IMR-90 (cell line): ENCODE results near the gene PTPMT1. TPM values are rescaled to one million over a fixed set of nuclear protein-coding genes. Genes with fewer than 3 reads are reported as not detected.

Experiments
- ATAC-seq: fragments of 200-7000 bp; cut with Tn5 transposase; 2 replicates; pipeline ENCODE4 v1.9.1; 2020; ENCODE audit warnings: low read depth, mild to moderate bottlenecking, moderate library complexity
- BruUV-seq: library from RNA; stranded (reverse); fragments of 400-500 nt; replicated peaks from 2 replicates; lab custom pipeline; 2021; lab: Mats Ljungman, UMichigan
- CTCF ChIA-PET: fragments of 300-600 bp; formaldehyde crosslinking; extraction: SDS; loops from one replicate; lab custom pipeline; 2021; ENCODE audit warnings: antibody characterized with exemption; lab: Yijun Ruan, JAX
- POLR2A ChIA-PET: fragments of 300-600 bp; sonication (Branson Sonifier 250); formaldehyde crosslinking; loops from one replicate; lab custom pipeline; 2022; ENCODE audit warnings: antibody characterized with exemption; ENCODE audit not compliant: unreplicated experiment; lab: Charles Lee
- DNase-seq: peaks from one replicate; pipeline ENCODE4 v3.0.0; 2013
- H2AFZ ChIP-seq: replicated peaks from 2 replicates; pipeline ENCODE3; 2013; ENCODE audit warnings: low read length, mild to moderate bottlenecking; ENCODE audit not compliant: poor library complexity
- H2AK5ac ChIP-seq: 2 replicates; pipeline ENCODE4 v1.6.1; 2013; ENCODE audit warnings: low read depth, low read length, inconsistent platforms
- H2AK9ac ChIP-seq: replicated peaks from 2 replicates; pipeline ENCODE3; 2013; ENCODE audit warnings: mild to moderate bottlenecking, low read depth, low read length, moderate library complexity; ENCODE audit not compliant: poor library complexity
- H2BK120ac ChIP-seq: 2 replicates; pipeline ENCODE4 v1.6.1; 2013; ENCODE audit warnings: low read depth, low read length, inconsistent platforms
- H2BK15ac ChIP-seq: 3 replicates; pipeline ENCODE4 v1.6.1; 2013; ENCODE audit warnings: low read depth, low read length, inconsistent platforms
- H2BK20ac ChIP-seq: 2 replicates; pipeline ENCODE4 v1.6.1; 2013; ENCODE audit warnings: low read depth, mild to moderate bottlenecking, inconsistent platforms, low read length, moderate library complexity
- H2BK5ac ChIP-seq: 2 replicates; pipeline ENCODE4 v1.6.1; 2013; ENCODE audit warnings: mild to moderate bottlenecking, low read depth, low read length, inconsistent platforms; ENCODE audit not compliant: poor library complexity, severe bottlenecking
- H3K14ac ChIP-seq: replicated peaks from 2 replicates; pipeline ENCODE4 v1.6.1; 2013; ENCODE audit warnings: low read depth, low read length, inconsistent platforms
- H3K18ac ChIP-seq: 2 replicates; pipeline ENCODE4 v1.6.1; 2013; ENCODE audit warnings: low read depth, low read length, control low read depth
- H3K23ac ChIP-seq: 2 replicates; pipeline ENCODE4 v1.6.1; 2013; ENCODE audit warnings: low read depth, low read length, inconsistent platforms
- H3K27ac ChIP-seq: 2 replicates; pipeline ENCODE4 v1.5.1; 2013; ENCODE audit warnings: mild to moderate bottlenecking, control low read depth, low read length; ENCODE audit not compliant: insufficient read depth
- H3K27me3 ChIP-seq: 2 replicates; pipeline ENCODE4 v1.6.1; 2013; ENCODE audit warnings: low read length; ENCODE audit not compliant: control insufficient read depth, insufficient read depth
- H3K36me3 ChIP-seq: 2 replicates; pipeline ENCODE4 v1.6.1; 2013; ENCODE audit warnings: low read length, mixed read lengths; ENCODE audit not compliant: control insufficient read depth, insufficient read depth
- H3K4ac ChIP-seq: 2 replicates; pipeline ENCODE4 v1.6.1; 2013; ENCODE audit warnings: low read depth, low read length, inconsistent platforms
- H3K4me1 ChIP-seq: 2 replicates; pipeline ENCODE4 v1.6.1; 2013; ENCODE audit warnings: low read length, mixed read lengths; ENCODE audit not compliant: control insufficient read depth, insufficient read depth
- H3K4me2 ChIP-seq: 2 replicates; pipeline ENCODE4 v1.6.1; 2013; ENCODE audit warnings: low read depth, mild to moderate bottlenecking, control low read depth, low read length, moderate library complexity
- H3K4me3 ChIP-seq: 2 replicates; pipeline ENCODE4 v1.5.1; 2013; ENCODE audit warnings: low read depth, mild to moderate bottlenecking, control low read depth, low read length, moderate library complexity; ENCODE audit not compliant: insufficient read depth
- H3K56ac ChIP-seq: 2 replicates; pipeline ENCODE4 v1.6.1; 2013; ENCODE audit warnings: low read length, inconsistent platforms; ENCODE audit not compliant: insufficient read depth; ENCODE audit errors: extremely low read depth
- H3K79me1 ChIP-seq, 2 experiments: 2 replicates each; pipeline ENCODE4 v1.6.1; 2013; ENCODE audit warnings: low read length in 2 of 2, inconsistent platforms in 1 of 2, low read depth in 1 of 2
- H3K9ac ChIP-seq: 2 replicates; pipeline ENCODE4 v1.6.1; 2013; ENCODE audit warnings: low read depth, low read length, control low read depth
- H3K9me1 ChIP-seq: 2 replicates; pipeline ENCODE4 v1.6.1; 2013; ENCODE audit warnings: low read length, inconsistent platforms; ENCODE audit not compliant: insufficient read depth
- H3K9me3 ChIP-seq: 2 replicates; pipeline ENCODE4 v1.6.1; 2013; ENCODE audit warnings: low read length; ENCODE audit not compliant: control insufficient read depth, insufficient read depth
- H4K20me1 ChIP-seq: 2 replicates; pipeline ENCODE4 v1.6.1; 2013; ENCODE audit warnings: low read length, inconsistent platforms; ENCODE audit not compliant: insufficient read depth
- H4K5ac ChIP-seq: 2 replicates; pipeline ENCODE4 v1.6.1; 2013; ENCODE audit warnings: mild to moderate bottlenecking, low read depth, low read length, control low read depth
- H4K8ac ChIP-seq, 2 experiments: 2 replicates each; pipeline ENCODE4 v1.6.1; 2013; ENCODE audit warnings: low read depth in 2 of 2, low read length in 2 of 2, control low read depth in 1 of 2, inconsistent platforms in 1 of 2
- H4K91ac ChIP-seq: 2 replicates; pipeline ENCODE4 v1.6.1; 2013; ENCODE audit warnings: low read depth, low read length, inconsistent platforms; ENCODE audit not compliant: insufficient read depth
- BHLHE40 ChIP-seq: fragments of 150-350 bp; IDR thresholded peaks from 2 replicates; pipeline ENCODE4 v1.6.1; 2016; ENCODE audit warnings: mild to moderate bottlenecking, low read depth, low read length
- CEBPB ChIP-seq: IDR thresholded peaks from 2 replicates; pipeline ENCODE4 v1.6.1; 2012; ENCODE audit warnings: low read depth, low read length, improper control_type of control experiment
- CHD1 ChIP-seq: IDR thresholded peaks from 2 replicates; pipeline ENCODE4 v1.6.1; 2012; ENCODE audit warnings: low read depth, low read length, improper control_type of control experiment
- FOS ChIP-seq: fragments of 150-350 bp; IDR thresholded peaks from 2 replicates; pipeline ENCODE4 v1.6.1; 2016; ENCODE audit warnings: low read depth, low read length
- MAFK ChIP-seq: IDR thresholded peaks from 2 replicates; pipeline ENCODE4 v1.6.1; 2012; ENCODE audit warnings: low read depth, low read length, improper control_type of control experiment
- MAZ ChIP-seq: IDR thresholded peaks from 2 replicates; pipeline ENCODE4 v1.6.1; 2012; ENCODE audit warnings: low read depth, mild to moderate bottlenecking, low read length, improper control_type of control experiment, moderate library complexity, borderline replicate concordance
- MXI1 ChIP-seq: IDR thresholded peaks from 2 replicates; pipeline ENCODE4 v1.6.1; 2012; ENCODE audit warnings: low read depth, mild to moderate bottlenecking, low read length, moderate library complexity, borderline replicate concordance
- NFE2L2 ChIP-seq: fragments of 150-350 bp; IDR thresholded peaks from 2 replicates; pipeline ENCODE4 v1.6.1; 2016; ENCODE audit warnings: low read depth, mild to moderate bottlenecking, low read length
- POLR2A ChIP-seq: IDR thresholded peaks from 2 replicates; pipeline ENCODE4 v1.6.1; 2012; ENCODE audit warnings: mild to moderate bottlenecking, low read depth, low read length
- RAD21 ChIP-seq: IDR thresholded peaks from 2 replicates; pipeline ENCODE4 v1.6.1; 2012; ENCODE audit warnings: low read length, improper control_type of control experiment
- RCOR1 ChIP-seq: IDR thresholded peaks from 2 replicates; pipeline ENCODE4 v1.6.1; 2012; ENCODE audit warnings: mild to moderate bottlenecking, low read length, improper control_type of control experiment; ENCODE audit not compliant: insufficient replicate concordance
- dilution Hi-C: fragments of 300-500 bp; cut with HindIII; formaldehyde crosslinking; loops from one replicate; pipeline ENCODE4 v1.14.3; 2018; ENCODE audit warnings: low sequenced_read_pairs; ENCODE audit not compliant: unreplicated experiment
- in situ Hi-C: fragments of 300-500 bp; cut with MboI; formaldehyde crosslinking; loops from 3 replicates; pipeline ENCODE4 v1.14.3; 2019; ENCODE audit warnings: low sequenced_read_pairs, inconsistent platforms, mixed read lengths
- intact Hi-C: fragments of 100-400 bp; cut with micrococcal nuclease; formaldehyde crosslinking; loops from 2 replicates; pipeline ENCODE4 v1.10.0; 2022
- polyA plus RNA-seq, 3 experiments: library from polyadenylated mRNA; depleted of rRNA; stranded (reverse); fragments of >200 nt; gene quantifications; 2 replicates each; pipeline ENCODE4 v1.2.3, GENCODE V29; 2012; ENCODE audit warnings: low replicate concordance in 1 of 3
- total RNA-seq: library from RNA; depleted of rRNA; stranded (reverse); fragments of >200 nt; gene quantifications from 2 replicates; pipeline ENCODE4 v1.2.3, GENCODE V29; 2012
- TF ChIP-seq, protein P1 (sequence below): conservative IDR thresholded peaks from 2 replicates; pipeline ENCODE4 v1.5.1; 2012; ENCODE audit warnings: mild to moderate bottlenecking, low read depth, low read length, improper control_type of control experiment
- TF ChIP-seq, protein P2 (sequence below): fragments of 150-350 bp; IDR thresholded peaks from 2 replicates; pipeline ENCODE4 v1.6.1; 2017; ENCODE audit warnings: mild to moderate bottlenecking, antibody characterized with exemption, low read length, low read depth

Gene PTPMT1
- total and polyA plus RNA-seq, 2 of the 4 experiments (the other 2 are of a cell fraction): 51.6 to 55.0 TPM

DNA sequence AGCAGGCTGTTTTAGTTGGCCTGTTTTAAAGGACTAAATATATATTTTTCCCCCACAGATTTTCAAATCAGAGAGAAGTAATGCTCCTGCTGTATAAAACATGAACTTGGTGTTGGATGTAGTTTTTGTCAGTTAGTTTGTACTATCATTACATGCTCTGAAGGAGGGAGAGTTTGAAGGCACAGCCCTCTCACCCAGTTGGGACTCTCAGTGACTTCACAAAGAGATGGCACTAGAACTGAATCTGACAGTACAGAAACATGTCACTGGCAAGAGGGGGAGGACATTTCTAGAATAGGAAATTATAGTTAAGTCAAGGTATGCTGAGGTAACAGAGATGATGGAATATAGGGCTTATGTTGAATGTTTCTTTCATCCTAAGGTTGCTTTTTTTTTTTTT, 49.9 kb downstream of the PTPMT1 start:
- Histone ChIP-seq H3K36me3 (peaks cover 6% of the 10 kb centered on the region), H3K4me3 (no peak overlapping the region), H3K9me1 (no peaks in the 10 kb centered on the region), H2BK15ac (no peak overlapping the region), H4K20me1 (peaks cover 9% of the 10 kb centered on the region), H4K91ac (no peak overlapping the region), H3K14ac (no peak overlapping the region), H3K79me1 (peaks cover 0 to 6% of the 10 kb centered on the region in 2 experiments; a peak in 1 of 4 replicates), H3K4ac (no peak overlapping the region), H2BK20ac (no peak overlapping the region), H2AK5ac (no peak overlapping the region), H3K27ac (no peak overlapping the region), H4K5ac (no peak overlapping the region), H3K4me2 (no peak overlapping the region), H3K9me3 (no peaks in the 10 kb centered on the region), H2AK9ac (no peak overlapping the region), H3K9ac (no peak overlapping the region), H2BK120ac (no peak overlapping the region), H3K27me3 (no peaks in the 10 kb centered on the region), H3K56ac (no peak overlapping the region), H3K23ac (no peak overlapping the region), H2AFZ (no peak overlapping the region), H3K18ac (no peak overlapping the region), H3K4me1 (peaks cover 4% of the 10 kb centered on the region), H4K8ac (no peak overlapping the region), H2BK5ac (no peak overlapping the region)
- ATAC-seq (no peak), DNase-seq (no peak)
- ChIA-PET CTCF (no interaction called here), POLR2A (no interaction called here)
- intact Hi-C loops: loop anchor here (5.0 kb wide), 1 partner anchor 208 kb away; the partner anchor contains the start of gene SLC39A13
- in situ Hi-C loops: loop anchor here (10.0 kb wide), 1 partner anchor 130 kb away; no protein-coding TSS in a partner anchor
- dilution Hi-C loops: no loop called here
- TF ChIP-seq BHLHE40 (no peak), MAFK (no peak), MAZ (no peak), MXI1 (no peak), CEBPB (no peak), RCOR1 (no peak), POLR2A (no peak), CHD1 (no peak), FOS (no peak), RAD21 (no peak), NFE2L2 (no peak)
- TF ChIP-seq, protein P1, sequence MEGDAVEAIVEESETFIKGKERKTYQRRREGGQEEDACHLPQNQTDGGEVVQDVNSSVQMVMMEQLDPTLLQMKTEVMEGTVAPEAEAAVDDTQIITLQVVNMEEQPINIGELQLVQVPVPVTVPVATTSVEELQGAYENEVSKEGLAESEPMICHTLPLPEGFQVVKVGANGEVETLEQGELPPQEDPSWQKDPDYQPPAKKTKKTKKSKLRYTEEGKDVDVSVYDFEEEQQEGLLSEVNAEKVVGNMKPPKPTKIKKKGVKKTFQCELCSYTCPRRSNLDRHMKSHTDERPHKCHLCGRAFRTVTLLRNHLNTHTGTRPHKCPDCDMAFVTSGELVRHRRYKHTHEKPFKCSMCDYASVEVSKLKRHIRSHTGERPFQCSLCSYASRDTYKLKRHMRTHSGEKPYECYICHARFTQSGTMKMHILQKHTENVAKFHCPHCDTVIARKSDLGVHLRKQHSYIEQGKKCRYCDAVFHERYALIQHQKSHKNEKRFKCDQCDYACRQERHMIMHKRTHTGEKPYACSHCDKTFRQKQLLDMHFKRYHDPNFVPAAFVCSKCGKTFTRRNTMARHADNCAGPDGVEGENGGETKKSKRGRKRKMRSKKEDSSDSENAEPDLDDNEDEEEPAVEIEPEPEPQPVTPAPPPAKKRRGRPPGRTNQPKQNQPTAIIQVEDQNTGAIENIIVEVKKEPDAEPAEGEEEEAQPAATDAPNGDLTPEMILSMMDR: no peak
- TF ChIP-seq, protein P2, sequence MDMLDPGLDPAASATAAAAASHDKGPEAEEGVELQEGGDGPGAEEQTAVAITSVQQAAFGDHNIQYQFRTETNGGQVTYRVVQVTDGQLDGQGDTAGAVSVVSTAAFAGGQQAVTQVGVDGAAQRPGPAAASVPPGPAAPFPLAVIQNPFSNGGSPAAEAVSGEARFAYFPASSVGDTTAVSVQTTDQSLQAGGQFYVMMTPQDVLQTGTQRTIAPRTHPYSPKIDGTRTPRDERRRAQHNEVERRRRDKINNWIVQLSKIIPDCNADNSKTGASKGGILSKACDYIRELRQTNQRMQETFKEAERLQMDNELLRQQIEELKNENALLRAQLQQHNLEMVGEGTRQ: no peak
- no TSS peak for BruUV-seq
